Kidney epithelial cell (primary cell): ENCODE measurements around the gene ZNF215. TPM values are rescaled to one million over a fixed set of nuclear protein-coding genes. Genes with fewer than 3 reads are reported as not detected.

ENCODE experiments used
- DNase-seq: peaks from one replicate; pipeline ENCODE4 v3.0.0-alpha.2; 2010; ENCODE audit warnings: low read depth
- H3K27me3 ChIP-seq: 2 replicates; pipeline ENCODE4 v1.6.0; 2011; ENCODE audit warnings: low read length; ENCODE audit not compliant: control insufficient read depth, insufficient read depth
- H3K36me3 ChIP-seq: 2 replicates; pipeline ENCODE4 v1.5.1; 2011; ENCODE audit warnings: low read length; ENCODE audit not compliant: control insufficient read depth, insufficient read depth
- H3K4me3 ChIP-seq: 2 replicates; pipeline ENCODE4 v1.5.1; 2011; ENCODE audit warnings: low read depth, mild to moderate bottlenecking, control low read depth, low read length
- CTCF ChIP-seq: IDR thresholded peaks from 2 replicates; pipeline ENCODE4 v1.5.1; 2011; ENCODE audit warnings: mild to moderate bottlenecking, moderate library complexity, low read length, control low read depth, inconsistent platforms; ENCODE audit not compliant: insufficient read depth, poor library complexity, severe bottlenecking
- total RNA-seq: library from RNA; depleted of rRNA; stranded (reverse); fragments of >200 nt; gene quantifications from 2 replicates; pipeline ENCODE4 v1.2.3, GENCODE V29; 2015

Gene ZNF215
- total RNA-seq, 1 donor from 2014 or later, result 2.7 TPM

DNA sequence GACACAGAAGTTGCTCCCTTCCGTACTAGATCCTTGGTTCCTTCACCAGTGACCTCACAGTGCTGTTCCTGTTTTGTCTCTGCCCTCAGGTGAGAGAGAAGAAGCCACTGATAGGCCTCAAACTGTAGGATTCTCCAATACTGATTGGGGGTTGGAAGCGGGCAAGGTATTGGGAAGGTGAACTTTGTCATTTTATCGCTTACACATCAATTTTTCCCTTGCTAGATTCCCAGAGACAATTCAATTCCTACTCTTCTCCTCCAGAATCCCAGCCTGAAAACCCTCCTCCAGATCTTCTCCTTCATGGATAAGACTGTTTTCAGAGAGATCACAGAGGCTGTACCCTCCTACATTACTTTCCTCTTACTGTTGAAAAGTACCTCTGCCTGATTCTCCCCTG is 14.8 kb upstream of the ZNF215 start:
- Histone ChIP-seq H3K27me3 (no peaks in the 10 kb centered on the region), H3K36me3 (no peaks in the 10 kb centered on the region), H3K4me3 (no peak overlapping the region)
- DNase-seq, result no peak
- TF ChIP-seq CTCF, result no peak

DNA sequence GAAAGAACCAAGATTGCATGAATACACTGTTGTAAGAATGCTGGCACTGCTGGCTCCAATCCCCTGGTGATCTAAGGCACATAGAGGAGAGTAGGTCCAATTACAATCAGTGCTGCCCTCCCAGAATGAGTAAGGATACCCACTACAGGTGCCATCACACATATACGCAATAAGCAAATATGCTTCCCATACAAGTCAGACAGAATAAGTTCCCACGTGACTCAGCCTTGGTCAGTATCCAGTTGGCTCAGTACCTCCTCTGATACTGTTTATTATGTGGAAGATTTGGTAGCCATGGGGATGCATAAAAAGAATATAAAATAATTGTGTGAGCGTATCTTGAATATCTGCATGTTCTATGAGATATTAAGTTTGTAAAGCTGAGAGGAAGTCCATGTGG is 14.3 kb upstream of the ZNF215 start:
- no peaks in the 10 kb centered on the region for H3K36me3 ChIP-seq
- DNase-seq, result no peak
- H3K27me3 ChIP-seq, result no peaks in the 10 kb centered on the region
- no peak for TF ChIP-seq CTCF
- no peak overlapping the region for H3K4me3 ChIP-seq

DNA sequence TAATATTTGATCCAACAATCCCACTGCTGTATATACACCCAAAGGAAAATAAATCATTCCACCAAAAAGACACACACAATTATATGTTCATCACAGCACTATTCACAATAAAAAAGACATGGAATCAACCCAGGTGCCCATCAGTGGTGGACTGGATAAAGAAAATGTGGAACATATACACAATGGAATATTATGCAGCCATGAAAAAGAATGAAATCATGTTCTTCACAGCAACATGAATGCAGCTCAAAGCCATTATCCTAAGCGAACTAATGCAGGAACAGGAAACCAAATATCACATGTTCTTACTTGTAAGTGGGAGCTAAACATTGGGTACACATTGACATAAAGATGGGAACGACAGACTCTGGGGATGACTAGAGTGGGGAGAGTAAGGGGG is 6.5 kb upstream of the ZNF215 start:
- Histone ChIP-seq H3K27me3 (no peaks in the 10 kb centered on the region), H3K4me3 (no peak overlapping the region), H3K36me3 (no peaks in the 10 kb centered on the region)
- no peak for TF ChIP-seq CTCF
- no peak for DNase-seq

DNA sequence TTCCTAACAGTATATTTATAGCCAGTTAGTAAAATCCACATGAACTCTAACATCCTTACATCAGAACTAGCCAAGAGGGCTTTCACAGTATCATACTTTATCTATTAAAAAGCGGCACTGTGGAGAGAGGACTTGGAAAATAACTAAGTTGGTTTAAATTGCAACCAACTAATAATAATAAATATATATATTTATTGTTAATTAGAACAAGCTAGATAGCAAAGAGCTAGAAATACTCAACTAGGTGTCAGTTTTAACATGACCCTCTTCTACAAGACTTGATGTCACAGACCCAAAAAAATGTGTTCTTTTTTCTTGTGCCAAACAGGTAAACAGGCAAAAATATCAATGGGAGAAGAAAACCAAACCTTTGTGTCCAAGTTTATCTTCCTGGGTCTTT is 5.5 kb upstream of the ZNF215 start, which contains the start of gene OR2D3:
Gene OR2D3, plus strand, starts transcription at position 301 of the 400 bp plus-strand sequence. Its CDS starts 0 bp downstream, at position 301.
- DNase-seq, result no peak

GRCh38 chr11:6925007-6925577 is 1.1 kb upstream of the ZNF215 start:
- Histone ChIP-seq H3K27me3 (no peaks in the 10 kb centered on the region), H3K36me3 (no peaks in the 10 kb centered on the region), H3K4me3 (no peak overlapping the region)
- no peak for TF ChIP-seq CTCF
- no peak for DNase-seq

More for the DNA sequence above, 5.5 kb upstream of the ZNF215 start, which contains the start of gene OR2D3:
- no peaks in the 10 kb centered on the region for H3K27me3 ChIP-seq
- TF ChIP-seq CTCF, result no peak
- no peaks in the 10 kb centered on the region for H3K36me3 ChIP-seq
- H3K4me3 ChIP-seq, result no peak within 1 kb of the TSS

DNA sequence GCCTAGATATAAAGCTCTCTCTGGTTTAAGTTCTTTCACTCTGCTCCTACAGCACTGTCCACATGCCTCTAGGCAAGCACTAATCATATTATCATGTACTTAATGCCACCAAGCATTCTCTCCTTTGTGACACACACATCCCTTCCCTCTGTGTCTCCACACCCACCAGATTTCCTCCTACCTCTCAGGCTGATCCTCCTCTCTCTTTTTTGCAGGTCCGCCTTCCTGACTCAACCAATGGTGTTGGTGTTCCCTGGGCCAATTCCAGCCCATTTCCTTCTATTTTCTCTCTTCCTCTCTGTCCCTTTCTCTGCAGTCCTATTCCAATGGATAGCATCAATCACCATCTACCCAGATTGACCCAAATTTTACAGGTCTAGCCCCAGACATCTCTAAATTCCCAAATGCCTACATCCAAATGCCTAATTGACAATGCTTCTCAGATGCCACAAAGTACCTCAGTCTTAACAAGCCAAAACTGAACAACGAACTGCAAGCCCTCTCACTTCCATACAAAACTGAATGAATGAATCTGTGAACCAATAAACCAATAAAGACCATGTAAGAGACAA is 504 bp upstream of the ZNF215 start:
- Histone ChIP-seq H3K27me3 (no peaks in the 10 kb centered on the region), H3K4me3 (peak overlapping the region; percentile 73), H3K36me3 (no peaks in the 10 kb centered on the region)
- no peak for TF ChIP-seq CTCF
- no peak for DNase-seq
